GM21447 (cell line): ENCODE results near the gene ZP2.
"Not testable (repeated sequence)": the region's sequence is repeated elsewhere in the genome, so short reads cannot be mapped to it uniquely, and the experiment has no call there.

ENCODE experiments used
- ATAC-seq: cut with Tn5 transposase; IDR thresholded peaks from one replicate; pipeline ENCODE4 v1.9.1; 2021; ENCODE audit not compliant: unreplicated experiment

Gene ZP2

GRCh38 chr16:21179126-21179982, 32.0 kb downstream of the ZP2 start:
- ATAC-seq, result no peak

DNA sequence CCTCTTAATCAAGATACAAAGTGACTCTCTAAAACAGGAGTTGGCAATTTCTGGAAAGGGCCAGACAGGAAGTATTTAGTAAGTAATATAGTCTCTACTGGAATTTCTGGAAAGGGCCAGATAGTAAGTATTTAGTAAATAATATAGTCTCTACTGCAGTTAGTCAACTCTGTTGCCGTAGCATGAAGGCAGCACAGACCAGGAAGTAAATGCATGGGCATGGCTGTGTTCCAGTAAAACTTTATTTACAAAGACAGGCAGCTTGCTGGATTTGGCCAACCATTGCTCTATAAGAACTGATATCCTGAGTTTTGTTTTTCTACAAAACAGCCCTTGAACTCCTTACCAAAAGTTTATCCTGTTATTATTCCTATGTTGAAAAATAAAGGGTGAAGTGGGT, 36.0 kb downstream of the ZP2 start:
- ATAC-seq, result no peak

- ATAC-seq, result no peak
Measured at GRCh38 chr16:21172650-21173049, 38.7 kb downstream of the ZP2 start.

- not testable (repeated sequence) for ATAC-seq
Measured at GRCh38 chr16:21170116-21170515, 41.3 kb downstream of the ZP2 start.

DNA sequence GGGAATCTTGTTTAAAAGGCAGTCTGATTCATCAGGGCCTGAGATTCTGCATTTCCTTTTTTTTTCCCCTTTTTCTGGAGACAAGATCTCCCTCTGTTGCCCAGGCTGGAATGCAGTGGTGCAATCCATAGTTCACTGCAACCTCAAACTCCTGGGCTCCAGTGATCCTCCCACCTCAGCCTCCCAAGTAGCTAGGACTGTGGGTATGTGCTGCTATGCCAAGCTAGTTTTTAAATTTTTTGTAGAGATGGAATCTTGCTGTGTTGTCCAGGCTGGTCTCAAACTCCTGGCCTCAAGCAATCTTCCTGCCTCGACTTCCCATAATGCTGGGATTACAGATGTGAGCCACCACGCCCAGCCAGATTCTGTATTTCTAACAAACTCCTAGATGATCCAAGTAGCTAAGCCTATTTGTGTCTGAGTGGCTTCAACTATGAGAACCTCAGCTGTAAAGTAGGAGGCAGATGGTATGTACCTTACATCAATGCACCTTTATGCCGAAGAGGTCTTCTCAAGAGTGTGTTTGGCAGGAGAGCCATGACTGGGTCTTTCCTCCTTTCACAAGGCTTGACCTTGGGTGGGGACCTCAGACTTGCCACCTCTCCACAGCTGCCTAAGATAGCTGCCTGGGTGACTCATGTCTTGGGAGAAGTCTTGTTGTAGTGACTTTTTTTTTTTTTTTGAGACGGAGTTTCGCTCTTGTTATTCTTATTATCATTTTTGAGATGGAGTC, 42.0 kb downstream of the ZP2 start:
- no peak for ATAC-seq

- no peak for ATAC-seq
Measured at GRCh38 chr16:21167929-21168602, 43.3 kb downstream of the ZP2 start.

- no peak for ATAC-seq
Measured at GRCh38 chr16:21167360-21167759, 44.0 kb downstream of the ZP2 start.

DNA sequence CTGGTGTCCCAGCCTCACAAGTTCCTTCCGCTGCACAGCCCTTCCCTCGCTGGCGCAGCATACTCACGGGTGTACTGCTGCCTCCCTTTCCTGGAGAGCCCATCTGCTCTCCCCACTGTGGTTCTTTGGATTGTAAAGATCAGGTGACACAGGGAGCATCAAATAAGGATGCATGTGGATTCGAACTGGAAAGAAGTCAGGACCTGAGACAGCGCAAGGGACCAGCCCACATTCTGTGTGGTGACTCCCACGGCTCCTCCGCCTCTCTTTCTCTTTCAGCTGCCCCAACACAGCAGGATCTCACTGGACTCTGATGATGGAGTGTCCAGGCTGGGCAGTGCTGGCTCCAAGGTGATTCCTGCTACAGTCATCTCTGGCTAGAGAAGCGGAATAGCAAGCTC, 44.8 kb downstream of the ZP2 start:
- no peak for ATAC-seq

DNA sequence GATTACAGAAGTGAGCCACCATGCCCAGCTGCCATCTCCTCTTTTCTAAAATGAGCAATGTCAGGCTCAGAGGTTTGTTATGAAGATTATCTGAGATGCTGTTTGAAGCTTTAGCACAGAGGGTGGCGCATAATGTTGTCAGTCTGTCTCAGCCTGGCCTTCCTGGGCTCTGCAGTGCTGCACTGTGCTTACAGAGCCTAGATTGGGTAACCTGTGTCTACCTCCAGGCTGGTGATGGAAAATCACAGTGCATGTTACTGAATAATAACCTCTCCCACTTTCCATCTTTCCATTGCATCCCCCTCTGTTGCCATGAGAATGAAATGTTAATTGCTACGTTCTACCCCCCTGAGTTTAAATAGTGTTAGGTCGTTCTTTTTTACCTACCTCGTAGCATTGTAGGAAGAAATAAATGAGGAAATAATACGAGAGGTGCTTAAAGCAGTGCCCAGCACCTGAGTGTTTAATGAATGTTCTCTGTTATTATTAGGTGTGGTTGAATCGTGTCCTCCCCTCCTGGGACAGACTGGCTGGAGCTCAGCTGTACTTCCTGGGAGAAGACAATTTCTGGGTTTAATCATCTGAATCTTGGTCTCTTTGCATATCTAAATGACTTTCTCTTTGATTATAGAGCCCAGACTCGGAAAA, 46.7 kb downstream of the ZP2 start:
- ATAC-seq, result no peak

GRCh38 chr16:21163576-21163975, 47.8 kb downstream of the ZP2 start:
- no peak for ATAC-seq

DNA sequence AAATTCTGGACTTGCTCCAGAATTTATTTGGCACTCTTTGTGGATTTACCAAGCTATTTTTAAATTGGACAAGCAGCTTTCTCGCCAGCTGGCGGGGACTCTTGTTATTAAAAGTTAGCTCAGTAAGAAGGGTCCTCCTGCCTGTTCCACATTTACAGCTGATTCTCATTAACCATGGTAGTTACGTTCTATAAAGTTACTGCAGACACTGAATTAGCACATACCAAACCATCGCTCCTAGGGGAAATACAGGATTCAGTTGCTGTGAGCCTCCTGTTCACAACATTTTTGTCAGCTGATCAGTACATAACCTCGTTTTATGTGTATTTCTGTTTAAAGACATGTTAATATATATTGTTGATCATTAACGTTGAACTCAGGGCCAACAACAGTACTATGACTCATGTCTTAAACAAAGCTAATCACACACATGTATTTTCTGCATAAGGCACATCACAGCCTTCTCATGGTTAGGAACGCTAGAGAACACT, 48.7 kb downstream of the ZP2 start:
- no peak for ATAC-seq

- ATAC-seq, result no peak
Measured at GRCh38 chr16:21161211-21161610, 50.2 kb downstream of the ZP2 start.

DNA sequence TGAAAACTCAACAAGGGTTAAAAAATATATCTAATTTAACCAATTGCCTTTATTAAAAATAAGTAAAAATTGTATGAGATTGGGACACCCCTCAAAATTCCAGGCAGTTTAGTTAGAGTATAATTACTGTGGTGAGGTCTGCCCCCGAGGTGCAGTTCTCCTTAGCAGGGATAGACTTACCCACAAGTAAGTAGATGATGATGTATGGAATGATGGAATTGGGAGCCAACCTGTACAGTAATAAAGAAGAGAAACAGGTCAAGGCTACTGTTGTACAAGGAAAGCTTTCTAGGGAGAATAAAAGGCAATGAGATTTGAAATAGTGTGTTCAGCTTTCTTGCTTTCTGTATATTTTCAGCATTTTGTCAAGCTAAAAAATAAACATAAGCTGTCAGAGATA, 51.1 kb downstream of the ZP2 start:
- ATAC-seq, result no peak

GRCh38 chr16:21159281-21159951, 52.0 kb downstream of the ZP2 start:
- no peak for ATAC-seq

DNA sequence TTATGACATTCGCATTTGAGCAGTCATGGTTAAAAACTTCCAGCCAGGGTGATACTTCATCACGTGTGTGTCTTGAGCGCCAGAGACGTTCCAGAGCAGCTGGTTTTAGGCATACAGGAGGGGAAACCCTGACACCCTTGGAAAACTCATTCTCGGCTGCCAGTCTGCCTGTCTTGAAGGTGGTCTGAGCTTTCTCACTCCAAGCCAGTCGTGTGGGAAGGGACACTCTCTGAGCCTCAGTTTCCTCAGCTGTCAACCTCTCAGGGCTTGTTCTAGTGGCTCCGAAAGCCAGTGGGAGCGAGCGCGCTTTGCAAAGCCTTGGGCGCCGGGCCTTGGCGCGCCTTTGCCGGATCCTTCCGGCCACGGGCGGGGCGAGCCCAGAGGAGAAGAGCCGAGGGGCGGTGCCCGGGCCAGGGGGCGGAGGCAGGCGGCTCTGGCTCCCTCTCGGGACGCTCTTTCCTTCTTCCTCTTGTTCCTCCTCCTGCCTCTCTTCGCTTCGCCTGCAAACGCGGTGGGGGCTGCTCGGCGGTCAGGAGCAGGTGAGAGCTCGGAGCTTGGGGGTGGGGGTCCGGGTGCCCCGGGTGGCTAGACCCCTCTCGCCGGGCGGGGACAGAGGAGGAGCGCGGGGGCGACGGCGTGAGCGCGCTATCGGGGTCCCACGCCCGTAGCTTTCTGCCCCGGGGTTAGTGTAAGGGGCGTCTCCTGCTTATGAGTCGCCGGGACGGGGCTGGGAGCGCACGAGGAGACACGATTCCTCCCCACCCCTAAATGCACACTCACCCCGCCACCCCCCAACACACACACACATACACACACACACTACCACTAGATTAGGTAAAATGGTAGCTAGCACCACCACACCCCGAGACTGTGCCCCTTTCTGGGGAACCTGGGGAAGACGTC, 52.9 kb downstream of the ZP2 start, which contains the start of gene LDAF1:
TSS of gene LDAF1 (plus strand) at position 467 of the 903 bp plus-strand sequence. CDS start 2,509 bp downstream, outside the sequence.
- ATAC-seq, result peak; percentile 81

DNA sequence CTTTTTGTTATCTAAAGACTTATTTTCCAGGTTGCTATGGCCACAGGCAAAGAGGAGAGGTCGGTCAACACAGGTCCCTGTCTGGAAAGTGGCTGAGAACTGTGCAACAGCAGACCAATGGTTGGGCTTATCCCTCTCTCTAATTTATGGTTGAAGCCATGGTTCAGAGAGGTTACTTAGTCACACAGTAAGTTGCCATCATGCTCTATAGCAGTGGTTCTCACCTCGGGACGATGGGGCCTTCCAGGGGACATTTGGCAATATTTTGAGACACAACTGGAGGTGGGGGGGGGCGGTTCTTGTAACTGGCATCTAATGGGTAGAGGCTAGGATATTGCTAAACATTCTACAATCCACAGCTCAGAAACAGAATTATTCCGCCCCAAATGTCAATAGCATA, 53.7 kb downstream of the ZP2 start:
- no peak for ATAC-seq

- ATAC-seq, result no peak
Measured at GRCh38 chr16:21156767-21157467, 54.5 kb downstream of the ZP2 start.

- ATAC-seq, result not testable (repeated sequence)
Measured at GRCh38 chr16:21156011-21156410, 55.4 kb downstream of the ZP2 start.
